Right atrium auricular region (tissue), 2 donors: ENCODE results near the gene APOH. TPM values are rescaled to one million over a fixed set of nuclear protein-coding genes. Genes with fewer than 3 reads are reported as not detected.
A peak's percentile ranks its signal among the peaks of the same experiment; 100 is the strongest.

Experiments
- DNase-seq: peaks from one replicate; pipeline ENCODE4 v3.0.0-alpha.2; 2019; ENCODE audit warnings: low spot score
- H3K27ac ChIP-seq, 2 donors: fragments of 200-600 bp; sonication (generic); 1 replicate in 1 of 2; 2 replicates in 1 of 2; pipeline ENCODE4 v1.5.1; 2016 to 2019
- H3K27me3 ChIP-seq, 2 donors: fragments of 200-600 bp; sonication (generic); one replicate each; pipeline versions ENCODE4 v1.5.1 to v1.6.0; 2017 to 2019
- H3K36me3 ChIP-seq: fragments of 200-600 bp; sonication (generic); one replicate; pipeline ENCODE4 v1.5.1; 2016
- H3K4me1 ChIP-seq, 2 donors: fragments of 200-600 bp; sonication (generic); one replicate each; pipeline versions ENCODE4 v1.5.1 to v1.6.0; 2017 to 2019
- H3K4me3 ChIP-seq, 2 donors: fragments of 200-600 bp; sonication (generic); 1 replicate in 1 of 2; 2 replicates in 1 of 2; pipeline ENCODE4 v1.5.1; 2017 to 2019; ENCODE audit warnings: mild to moderate bottlenecking in 1 of 2, moderate library complexity in 1 of 2
- H3K9me3 ChIP-seq, 2 donors: fragments of 200-600 bp; sonication (generic); one replicate each; pipeline ENCODE4 v1.5.1; 2019
- CTCF ChIP-seq, 2 donors: fragments of 200-600 bp; sonication (generic); IDR thresholded peaks; one replicate each; pipeline ENCODE4 v1.5.1; 2019; ENCODE audit warnings: antibody characterized with exemption in 2 of 2
- total RNA-seq, 2 donors: library from RNA; depleted of rRNA; stranded (reverse); fragments of >200 nt; gene quantifications; one replicate each; pipeline ENCODE4 v1.1.0, GENCODE V29; 2016

APOH gene
- total RNA-seq, 2 donors from 2014 or later = not detected

- no peaks in the 10 kb centered on the region for H3K9me3 ChIP-seq
- H3K4me3 ChIP-seq = no peak overlapping the region
- H3K27ac ChIP-seq = no peak overlapping the region
- H3K4me1 ChIP-seq = no peaks in the 10 kb centered on the region
- DNase-seq = no peak
- no peak for TF ChIP-seq CTCF (IDR thresholded peaks at IDR 0.05)
- no peaks in the 10 kb centered on the region for H3K27me3 ChIP-seq
- no peaks in the 10 kb centered on the region for H3K36me3 ChIP-seq
Measured at GRCh38 chr17:66175892-66176291, 53.3 kb downstream of the APOH start.

GRCh38 chr17:66172691-66173223 lies 56.5 kb downstream of the APOH start:
- Histone ChIP-seq H3K27me3 (no peaks in the 10 kb centered on the region), H3K27ac (no peak overlapping the region), H3K4me3 (no peak overlapping the region), H3K9me3 (no peaks in the 10 kb centered on the region), H3K36me3 (no peaks in the 10 kb centered on the region), H3K4me1 (no peaks in the 10 kb centered on the region)
- DNase-seq = no peak
- TF ChIP-seq CTCF (IDR thresholded peaks at IDR 0.05) = no peak

- H3K4me1 ChIP-seq = no peaks in the 10 kb centered on the region
- H3K27ac ChIP-seq = peak overlapping the region; percentile 3 to 32
- no peaks in the 10 kb centered on the region for H3K36me3 ChIP-seq
- no peaks in the 10 kb centered on the region for H3K27me3 ChIP-seq
- no peak for TF ChIP-seq CTCF (IDR thresholded peaks at IDR 0.05)
- no peak for DNase-seq
- H3K4me3 ChIP-seq = no peak overlapping the region
- H3K9me3 ChIP-seq = no peaks in the 10 kb centered on the region
Measured at GRCh38 chr17:66172144-66172543, 57.1 kb downstream of the APOH start.

GRCh38 chr17:66171692-66172091 lies 57.5 kb downstream of the APOH start:
- TF ChIP-seq CTCF (IDR thresholded peaks at IDR 0.05) = no peak
- no peaks in the 10 kb centered on the region for H3K9me3 ChIP-seq
- no peaks in the 10 kb centered on the region for H3K27me3 ChIP-seq
- H3K4me1 ChIP-seq = no peaks in the 10 kb centered on the region
- H3K4me3 ChIP-seq = no peak overlapping the region
- no peak for DNase-seq
- peak overlapping the region; percentile 3 to 32 for H3K27ac ChIP-seq
- no peaks in the 10 kb centered on the region for H3K36me3 ChIP-seq

- Histone ChIP-seq H3K36me3 (no peaks in the 10 kb centered on the region), H3K9me3 (no peaks in the 10 kb centered on the region), H3K4me1 (no peaks in the 10 kb centered on the region), H3K4me3 (no peak overlapping the region), H3K27ac (peak overlapping the region in 1 of 2 donors; percentile 3), H3K27me3 (no peaks in the 10 kb centered on the region)
- no peak for DNase-seq
- TF ChIP-seq CTCF (IDR thresholded peaks at IDR 0.05) = no peak
Measured at GRCh38 chr17:66171172-66171571, 58.0 kb downstream of the APOH start.

- Histone ChIP-seq H3K27ac (no peak overlapping the region), H3K27me3 (no peaks in the 10 kb centered on the region), H3K9me3 (no peaks in the 10 kb centered on the region), H3K4me3 (no peak overlapping the region), H3K36me3 (no peaks in the 10 kb centered on the region), H3K4me1 (no peaks in the 10 kb centered on the region)
- no peak for DNase-seq
- no peak for TF ChIP-seq CTCF (IDR thresholded peaks at IDR 0.05)
Measured at GRCh38 chr17:66169839-66170238, 59.4 kb downstream of the APOH start.
